HG02759 (cell line): ENCODE measurements around the gene NTNG2.
"Not testable (repeated sequence)": the region's sequence is repeated elsewhere in the genome, so short reads cannot be mapped to it uniquely, and the experiment has no call there.

Experiments
- ATAC-seq: cut with Tn5 transposase; IDR thresholded peaks from one replicate; pipeline ENCODE4 v1.9.1; 2021; ENCODE audit warnings: mild to moderate bottlenecking, moderate library complexity; ENCODE audit not compliant: unreplicated experiment

The NTNG2 gene, protein sequence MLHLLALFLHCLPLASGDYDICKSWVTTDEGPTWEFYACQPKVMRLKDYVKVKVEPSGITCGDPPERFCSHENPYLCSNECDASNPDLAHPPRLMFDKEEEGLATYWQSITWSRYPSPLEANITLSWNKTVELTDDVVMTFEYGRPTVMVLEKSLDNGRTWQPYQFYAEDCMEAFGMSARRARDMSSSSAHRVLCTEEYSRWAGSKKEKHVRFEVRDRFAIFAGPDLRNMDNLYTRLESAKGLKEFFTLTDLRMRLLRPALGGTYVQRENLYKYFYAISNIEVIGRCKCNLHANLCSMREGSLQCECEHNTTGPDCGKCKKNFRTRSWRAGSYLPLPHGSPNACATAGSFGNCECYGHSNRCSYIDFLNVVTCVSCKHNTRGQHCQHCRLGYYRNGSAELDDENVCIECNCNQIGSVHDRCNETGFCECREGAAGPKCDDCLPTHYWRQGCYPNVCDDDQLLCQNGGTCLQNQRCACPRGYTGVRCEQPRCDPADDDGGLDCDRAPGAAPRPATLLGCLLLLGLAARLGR

GRCh38 chr9:132161743-132162184 is at the start of gene NTNG2:
Gene NTNG2 (plus strand): TSS chr9:132162058. CDS start chr9:132166832, 4,774 bp downstream.
- no peak for ATAC-seq

- no peak for ATAC-seq
Observed at GRCh38 chr9:132114102-132114707, 47.7 kb upstream of the NTNG2 start.

GRCh38 chr9:132116583-132116982 is 45.3 kb upstream of the NTNG2 start:
- ATAC-seq: no peak

- no peak for ATAC-seq
Observed at GRCh38 chr9:132117694-132118093, 44.2 kb upstream of the NTNG2 start.

DNA sequence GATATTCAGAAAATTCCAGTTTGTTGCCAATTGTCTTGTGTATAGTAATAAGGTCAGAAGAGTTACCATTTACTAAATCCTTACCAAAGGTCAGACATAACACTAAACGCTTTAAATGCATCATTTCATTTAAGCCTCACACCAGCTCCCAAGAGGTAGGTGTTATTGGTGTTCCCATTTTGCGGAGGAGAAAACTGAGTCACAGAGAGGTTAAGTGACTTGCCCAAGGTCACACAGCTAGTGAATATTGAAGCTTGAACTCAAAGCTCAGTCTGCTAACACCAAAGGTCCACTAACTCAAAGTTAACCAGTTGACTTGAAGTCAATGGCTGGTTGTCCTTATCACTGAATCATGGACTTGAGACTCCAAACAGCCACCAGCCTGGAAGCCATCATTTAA is 40.8 kb upstream of the NTNG2 start:
- no peak for ATAC-seq

DNA sequence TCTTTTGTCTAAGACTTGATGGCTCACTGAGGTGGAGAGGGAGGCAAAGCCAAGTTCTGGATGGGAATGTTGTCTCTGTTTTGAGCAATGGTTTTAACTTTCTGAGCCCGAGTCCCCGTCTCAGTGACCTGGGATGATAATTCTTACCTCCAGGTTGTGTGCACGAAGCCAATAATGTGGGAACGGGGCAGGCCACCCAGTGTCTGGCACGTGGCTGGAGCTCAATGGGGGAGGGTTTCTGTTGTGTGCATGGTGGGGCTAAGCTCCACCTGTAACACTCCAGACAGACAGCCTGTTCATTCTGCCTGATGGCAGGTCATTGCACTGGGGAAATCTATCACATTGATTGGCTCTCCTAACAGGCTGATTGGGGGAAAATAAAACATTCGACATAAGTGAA is 37.1 kb upstream of the NTNG2 start:
- no peak for ATAC-seq

DNA sequence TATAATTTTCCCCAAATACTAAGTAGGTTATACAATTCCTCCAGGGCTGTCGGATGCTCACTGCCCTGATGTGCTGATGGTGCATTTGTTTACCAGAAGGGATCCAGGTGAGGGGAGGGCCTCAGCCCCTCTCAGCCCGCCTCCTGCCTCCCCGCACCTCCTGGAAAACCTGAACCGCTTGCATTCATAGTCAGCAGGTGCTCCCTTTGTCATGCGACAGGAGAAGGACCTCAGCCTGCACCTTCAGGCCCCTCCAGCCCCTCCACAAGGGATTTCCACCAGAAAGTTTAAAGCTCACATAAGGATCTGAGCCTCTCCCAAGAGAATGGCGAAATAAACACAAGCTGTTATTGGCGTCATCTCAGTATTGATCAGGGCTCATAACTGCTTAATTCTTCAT is 36.5 kb upstream of the NTNG2 start:
- no peak for ATAC-seq

- ATAC-seq: no peak
Observed at GRCh38 chr9:132125944-132126679, 35.7 kb upstream of the NTNG2 start.

DNA sequence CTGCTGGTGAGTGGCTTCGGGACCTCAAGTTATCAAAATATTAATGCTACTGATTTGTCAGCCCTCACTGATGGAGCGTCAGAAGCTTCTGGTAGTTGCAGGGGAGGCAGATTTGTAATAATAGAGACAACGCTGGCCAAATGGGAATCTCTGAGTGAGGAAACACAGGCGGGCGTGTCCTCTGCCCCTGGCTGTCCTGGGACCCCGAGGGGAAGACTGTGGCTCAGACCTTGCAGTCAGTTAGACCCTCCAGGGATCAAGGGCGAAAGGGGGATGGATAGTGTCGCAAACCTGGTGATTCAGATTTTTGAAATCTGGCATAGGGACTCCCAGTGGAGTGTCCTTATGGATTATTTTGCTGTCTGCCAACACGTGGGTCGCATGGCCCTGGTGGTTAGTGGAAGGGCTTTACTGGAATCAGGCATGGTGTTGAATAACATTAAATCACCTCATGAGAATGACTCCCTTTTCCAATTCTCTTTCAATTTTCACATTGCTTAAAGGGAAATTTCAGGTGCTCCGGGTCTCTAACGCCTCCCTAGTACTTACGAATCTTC is 35.1 kb upstream of the NTNG2 start:
- no peak for ATAC-seq

DNA sequence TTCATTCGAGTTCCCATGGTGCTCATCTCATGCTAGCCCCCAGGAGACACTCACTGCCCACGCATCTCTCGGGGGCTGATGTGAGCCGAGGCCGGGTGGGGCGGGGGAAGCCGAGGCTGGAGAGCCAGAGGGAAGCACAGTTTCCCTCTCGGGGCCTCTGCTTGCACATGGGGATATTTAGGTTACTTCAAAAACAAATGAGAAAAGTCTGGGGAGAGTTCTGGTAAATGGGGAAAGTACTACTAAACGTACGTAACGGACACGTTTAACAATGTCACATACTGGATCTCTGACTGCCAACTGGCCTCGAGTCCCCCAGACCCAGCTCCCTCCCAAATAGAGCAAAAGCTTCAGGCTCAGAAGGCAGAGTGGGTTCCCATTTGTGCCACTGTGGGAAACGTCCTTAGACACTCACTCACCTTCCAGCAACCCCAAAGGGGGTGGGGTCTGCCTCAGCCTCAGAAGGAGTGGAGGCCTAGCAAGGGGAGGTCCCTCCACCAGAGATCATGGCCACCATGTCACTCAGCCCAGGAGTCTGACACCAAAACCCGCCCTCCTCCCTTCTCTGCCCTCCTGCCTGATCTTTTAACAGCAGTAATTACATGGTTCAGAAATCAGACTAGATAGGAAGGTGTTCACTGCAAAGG is 33.8 kb upstream of the NTNG2 start:
- no peak for ATAC-seq

- ATAC-seq: no peak
Observed at GRCh38 chr9:132129535-132129934, 32.3 kb upstream of the NTNG2 start.

DNA sequence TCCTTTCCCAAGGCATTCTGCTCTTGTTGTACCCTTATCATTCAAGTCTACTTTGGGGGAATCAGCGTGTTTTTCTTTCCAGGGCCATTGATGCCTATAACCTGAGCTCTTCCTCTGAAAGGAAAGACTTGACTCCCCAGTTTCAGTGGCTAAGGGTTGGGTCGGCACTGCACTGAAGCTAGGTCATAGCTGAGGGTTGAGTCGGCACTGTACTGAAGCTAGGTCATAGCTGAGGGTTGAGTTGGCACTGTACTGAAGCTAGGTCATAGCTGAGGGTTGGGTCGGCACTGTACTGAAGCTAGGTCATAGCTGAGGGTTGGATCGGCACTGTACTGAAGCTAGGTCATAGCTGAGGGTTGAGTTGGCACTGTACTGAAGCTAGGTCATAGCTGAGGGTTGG is 27.8 kb upstream of the NTNG2 start:
- ATAC-seq: not testable (repeated sequence)

DNA sequence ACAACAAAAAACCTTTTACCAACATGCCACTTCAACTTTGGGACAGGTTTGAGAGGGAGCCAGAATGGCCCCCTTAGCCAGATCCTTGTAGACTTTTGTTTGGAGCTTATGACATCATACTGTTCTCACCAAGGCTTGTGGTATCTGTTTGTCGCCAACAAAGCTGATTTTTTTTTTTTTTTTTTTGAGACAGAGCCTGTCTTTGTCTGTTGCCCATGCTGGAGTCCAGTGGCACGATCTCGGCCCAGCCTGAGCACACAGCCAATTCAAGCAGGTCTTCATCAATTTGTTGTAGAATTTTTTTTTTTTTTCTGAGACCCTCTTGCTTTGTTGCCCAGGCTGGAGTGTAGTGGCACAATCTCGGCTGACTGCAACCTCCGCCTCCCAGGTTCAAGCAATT is 26.4 kb upstream of the NTNG2 start:
- no peak for ATAC-seq

GRCh38 chr9:132136151-132136780 is 25.6 kb upstream of the NTNG2 start:
- ATAC-seq: no peak

- no peak for ATAC-seq
Observed at GRCh38 chr9:132141344-132141947, 20.4 kb upstream of the NTNG2 start.

DNA sequence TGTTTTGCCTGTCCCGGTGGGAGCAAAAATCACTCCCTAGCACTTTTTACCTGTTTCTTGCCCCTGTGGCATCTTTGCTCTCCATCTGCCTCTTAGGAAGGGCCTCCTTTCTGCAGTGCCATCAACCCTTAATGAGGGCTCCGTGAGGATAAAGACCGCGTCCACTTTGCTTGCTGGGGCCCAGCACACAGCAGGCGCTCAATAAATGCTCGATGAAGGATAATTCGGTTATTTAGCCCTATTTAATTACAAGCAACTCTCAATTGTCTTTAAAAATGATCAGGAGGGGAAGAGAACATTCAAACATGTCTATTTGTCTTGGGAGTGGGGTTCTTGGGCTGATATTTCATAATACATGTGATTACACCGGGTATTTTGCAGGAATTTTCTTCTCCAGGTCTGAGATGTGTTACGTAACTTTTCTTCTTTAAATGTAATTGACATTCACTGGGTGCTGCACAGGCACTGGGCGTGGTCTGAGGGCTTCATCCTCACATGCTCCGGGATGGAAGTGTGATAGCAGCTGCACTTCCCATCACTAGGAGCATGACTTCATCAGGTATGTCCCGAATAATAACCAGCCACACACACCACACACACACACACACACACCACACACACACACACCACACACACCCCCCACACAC is 19.8 kb upstream of the NTNG2 start:
- ATAC-seq: no peak

GRCh38 chr9:132142924-132143323 is 18.9 kb upstream of the NTNG2 start:
- no peak for ATAC-seq

- ATAC-seq: no peak
Observed at GRCh38 chr9:132143359-132143758, 18.5 kb upstream of the NTNG2 start.

DNA sequence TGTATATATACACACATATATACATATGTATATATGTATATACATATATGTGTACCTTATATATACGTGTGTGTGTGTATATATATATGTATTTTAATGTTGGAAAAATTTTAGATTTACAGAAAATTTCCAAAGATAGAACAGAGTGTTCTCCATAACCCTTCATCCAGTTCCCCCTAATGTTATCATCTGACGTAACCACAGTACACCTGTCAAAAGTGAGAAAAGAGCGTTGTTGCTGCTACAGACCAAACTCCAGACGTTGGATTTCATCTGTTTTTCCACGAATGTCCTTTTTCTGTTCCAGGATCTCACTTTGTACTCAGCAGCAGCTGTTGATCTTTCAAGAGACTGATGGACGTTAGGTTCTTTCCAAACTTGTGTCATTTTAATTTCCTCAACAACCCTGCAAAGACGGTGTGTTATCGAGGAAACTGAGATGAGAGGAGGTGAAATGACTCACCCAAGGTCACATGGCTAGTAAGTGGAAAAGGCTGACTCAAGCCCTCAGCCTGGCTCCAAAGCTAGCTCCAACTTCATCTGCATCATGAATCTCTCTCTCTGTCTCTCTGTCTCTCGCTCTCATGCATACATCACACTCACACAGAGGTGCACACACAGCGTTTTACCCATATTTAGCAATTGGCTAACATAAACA is 17.0 kb upstream of the NTNG2 start:
- no peak for ATAC-seq
